Spleen (tissue), 11 donors: Measurements from ENCODE around the gene MRRF. TPM values are rescaled to one million over a fixed set of nuclear protein-coding genes. Genes with fewer than 3 reads are reported as not detected.

Experiments
- DNase-seq: peaks from one replicate; pipeline ENCODE4 v3.0.0-alpha.2; 2020
- H3K27ac ChIP-seq, 8 donors: fragments of 200-600 bp; sonication (generic) in 7 of 8; 1 replicate in 4 of 8; 2 replicates in 4 of 8; pipeline versions ENCODE4 v1.5.0 to v1.8.0; 2016 to 2021; ENCODE audit warnings: inconsistent platforms in 4 of 8, mild to moderate bottlenecking in 4 of 8, moderate library complexity in 1 of 8
- H3K27me3 ChIP-seq, 7 donors: fragments of 200-600 bp; sonication (generic) in 6 of 7; replicated peaks in 1 of 7; 1 replicate in 4 of 7; 2 replicates in 3 of 7; pipeline versions ENCODE4 v1.5.0 to v1.8.0; 2016 to 2021; ENCODE audit warnings: inconsistent platforms in 3 of 7, mild to moderate bottlenecking in 1 of 7
- H3K36me3 ChIP-seq, 6 donors: fragments of 200-600 bp; sonication (generic) in 5 of 6; 1 replicate in 4 of 6; 2 replicates in 2 of 6; pipeline versions ENCODE4 v1.5.0 to v1.8.0; 2016 to 2021; ENCODE audit warnings: inconsistent platforms in 2 of 6
- H3K4me1 ChIP-seq, 6 donors: fragments of 200-600 bp; sonication (generic) in 5 of 6; 1 replicate in 3 of 6; 2 replicates in 3 of 6; pipeline versions ENCODE4 v1.5.0 to v1.8.0; 2016 to 2021; ENCODE audit warnings: inconsistent platforms in 3 of 6
- H3K4me3 ChIP-seq, 8 donors: fragments of 200-600 bp; sonication (generic) in 7 of 8; 1 replicate in 4 of 8; 2 replicates in 4 of 8; pipeline versions ENCODE4 v1.5.0 to v1.8.0; 2016 to 2021; ENCODE audit warnings: inconsistent platforms in 4 of 8, mild to moderate bottlenecking in 4 of 8, moderate library complexity in 2 of 8
- H3K9me3 ChIP-seq, 8 donors: fragments of 200-600 bp; sonication (generic) in 7 of 8; 1 replicate in 4 of 8; 2 replicates in 4 of 8; pipeline versions ENCODE4 v1.5.0 to v1.8.0; 2016 to 2021; ENCODE audit warnings: inconsistent platforms in 4 of 8
- CTCF ChIP-seq, 11 experiments: fragments of 200-600 bp in 7 of 11; fragments of 450-650 bp in 4 of 11; sonication (generic) in 4 of 11; IDR thresholded peaks in 8 of 11; conservative IDR thresholded peaks in 3 of 11; 1 replicate in 7 of 11; 2 replicates in 4 of 11; pipeline versions ENCODE4 v1.4.0 to v1.8.0; 2016 to 2021; ENCODE audit warnings: antibody characterized with exemption in 11 of 11, inconsistent platforms in 4 of 11, mild to moderate bottlenecking in 1 of 11
- POLR2A ChIP-seq, 3 donors: fragments of 450-650 bp; IDR thresholded peaks; one replicate each; pipeline ENCODE4 v1.5.1; 2017; ENCODE audit warnings: antibody characterized with exemption in 3 of 3, mild to moderate bottlenecking in 1 of 3
- POLR2AphosphoS5 ChIP-seq, 3 donors: sonication (generic); formaldehyde crosslinking; IDR thresholded peaks; one replicate each; pipeline ENCODE4 v1.5.1; 2017; ENCODE audit warnings: antibody characterized with exemption in 3 of 3
- WGBS, 5 donors: extraction: QIAGEN DNeasy Blood & Tissue Kit in 3 of 5; methylation state at CpG; one replicate each; pipeline versions ENCODE4 v1.1.5 to v1.1.7; 2013 to 2018; 5-methylcytosine and 5-hydroxymethylcytosine counted together
- intact Hi-C: fragments of 100-400 bp; cut with DNase I; formaldehyde crosslinking; loops from one replicate; pipeline ENCODE4 v1.15.0; 2023; ENCODE audit warnings: low total_unique reads
- polyA plus RNA-seq, 3 donors: library from polyadenylated mRNA; stranded (reverse); fragments of 200-250 nt; gene quantifications; one replicate each; pipeline ENCODE4 v1.2.1, GENCODE V29; 2013
- total RNA-seq, 7 donors: library from RNA; depleted of rRNA in 3 of 7; stranded (reverse); fragments of >200 nt in 3 of 7; fragmentation: NEBNext Ultra II Directional in 4 of 7; extraction: Animal tissue kit (Norgen Biotek cat#: 25700) in 4 of 7; gene quantifications; one replicate each; pipeline versions ENCODE4 v1.1.0 to v1.2.1, GENCODE V29; 2016 to 2021
- donor health status: healthy with polysubstance abuse.
- donor health status: DM: no; HTN: no; CAD: no; lungs with moderate emphysema.
- donor health status: DM: no; HTN: no; CAD: no.
- donor health status: Bipolar disorder and iron deficiency.
- donor health status: healthy.
- donor health status: DM: no; HTN: no; CAD: no.
- donor health status: DM: yes; HTN: yes; CAD: no.

Gene MRRF
- total and polyA plus RNA-seq, 10 donors, result 23.1 to 44.8 (median 38.9) TPM

- TF ChIP-seq POLR2A (IDR thresholded peaks at IDR 0.05) (no peak), CTCF (IDR thresholded peaks at IDR 0.05 in 8 of 11, conservative IDR thresholded peaks at IDR 0.05 in 3 of 11) (no peak), POLR2AphosphoS5 (IDR thresholded peaks at IDR 0.05) (no peak)
- intact Hi-C loops, result no loop called here
- peak; percentile 47 for DNase-seq
- Histone ChIP-seq H3K9me3 (no peaks in the 10 kb centered on the region), H3K27me3 (peaks cover 0 to 21% (median 0%) of the 10 kb centered on the region in 7 donors), H3K4me3 (no peak overlapping the region), H3K4me1 (peaks cover 7 to 30% (median 20%) of the 10 kb centered on the region in 6 donors), H3K27ac (no peak overlapping the region), H3K36me3 (no peaks in the 10 kb centered on the region)
- WGBS, 5 donors, result 87 to 93% (median 89%) methylated on average over 6 of the region's 6 CpGs
Observed at GRCh38 chr9:122367774-122368460, 103.2 kb downstream of the MRRF start.

DNA sequence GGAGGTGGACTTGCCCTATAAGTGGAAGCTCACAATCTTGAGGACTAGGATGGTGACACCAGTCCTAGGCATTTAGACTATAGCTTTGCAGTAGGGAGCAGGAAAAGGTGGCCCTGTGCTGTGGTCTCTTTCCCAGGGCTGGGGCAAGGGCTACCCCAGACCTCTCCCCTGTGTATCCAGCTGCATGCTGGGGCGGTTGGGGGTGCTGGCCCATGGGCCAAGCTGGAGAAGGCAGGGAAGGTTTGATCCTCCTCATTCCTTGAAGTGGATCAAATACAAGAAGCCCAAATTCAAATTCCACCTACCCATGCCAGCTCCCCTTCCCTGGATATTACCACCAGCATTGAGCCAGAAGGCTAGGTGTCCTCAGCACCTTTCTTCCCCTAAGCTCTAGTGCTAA is 104.0 kb downstream of the MRRF start:
- TF ChIP-seq CTCF (IDR thresholded peaks at IDR 0.05 in 8 of 11, conservative IDR thresholded peaks at IDR 0.05 in 3 of 11), result no peak
- no peak for TF ChIP-seq POLR2A (IDR thresholded peaks at IDR 0.05)
- TF ChIP-seq POLR2AphosphoS5 (IDR thresholded peaks at IDR 0.05), result no peak
- H3K9me3 ChIP-seq, result no peaks in the 10 kb centered on the region
- H3K36me3 ChIP-seq, result no peaks in the 10 kb centered on the region
- H3K4me1 ChIP-seq, result peaks cover 7 to 38% (median 20%) of the 10 kb centered on the region in 6 donors
- peaks cover 0 to 24% (median 0%) of the 10 kb centered on the region in 7 donors for H3K27me3 ChIP-seq
- intact Hi-C loops, result no loop called here
- peak; percentile 41 for DNase-seq
- 94 to 100% (median 100%) methylated on average over 1 of the region's 1 CpG for WGBS, 5 donors
- H3K27ac ChIP-seq, result no peak overlapping the region
- H3K4me3 ChIP-seq, result no peak overlapping the region

- peak overlapping the region; percentile 30 to 69 (median 51) for H3K4me3 ChIP-seq
- H3K27ac ChIP-seq, result peak overlapping the region in 6 of 8 donors; percentile 29 to 78 (median 68)
- DNase-seq, result peak; percentile 84
- no peaks in the 10 kb centered on the region for H3K36me3 ChIP-seq
- peaks cover 7 to 45% (median 21%) of the 10 kb centered on the region in 6 donors for H3K4me1 ChIP-seq
- H3K27me3 ChIP-seq, result peaks cover 0 to 24% (median 0%) of the 10 kb centered on the region in 7 donors
- TF ChIP-seq POLR2AphosphoS5 (IDR thresholded peaks at IDR 0.05) (no peak), POLR2A (IDR thresholded peaks at IDR 0.05) (no peak), CTCF (IDR thresholded peaks at IDR 0.05 in 8 of 11, conservative IDR thresholded peaks at IDR 0.05 in 3 of 11) (no peak)
- H3K9me3 ChIP-seq, result no peaks in the 10 kb centered on the region
- intact Hi-C loops, result no loop called here
- 30 to 53% (median 43%) methylated on average over 5 of the region's 5 CpGs for WGBS, 5 donors
Observed at GRCh38 chr9:122370303-122370702, 105.6 kb downstream of the MRRF start.
